DMS 273 treated with DMSO at 0.1 percent for 48 hours (cell line): ENCODE results near the gene RMI1.
"Not testable (repeated sequence)": the region's sequence is repeated elsewhere in the genome, so short reads cannot be mapped to it uniquely, and the experiment has no call there.

ENCODE experiments used
- DNase-seq: peaks from one replicate; lab custom pipeline; 2025; lab: John Stamatoyannopoulos, UW

Gene RMI1

GRCh38 chr9:84007662-84008061 is 27.1 kb downstream of the RMI1 start:
- no peak for DNase-seq

- DNase-seq, result no peak
These were observed 43.5 kb downstream of the RMI1 start for GRCh38 chr9:84024041-84024575.

- no peak for DNase-seq
These were observed 46.6 kb downstream of the RMI1 start for GRCh38 chr9:84027201-84027600.

- DNase-seq, result no peak
These were observed 50.9 kb downstream of the RMI1 start for GRCh38 chr9:84031534-84031933.

GRCh38 chr9:84041857-84042256 is 61.3 kb downstream of the RMI1 start:
- DNase-seq, result not testable (repeated sequence)

- no peak for DNase-seq
These were observed 65.0 kb downstream of the RMI1 start for GRCh38 chr9:84045481-84046097.
